Airway epithelial cell (primary cell): ENCODE data around the gene SH3RF3. TPM values are rescaled to one million over a fixed set of nuclear protein-coding genes. Genes with fewer than 3 reads are reported as not detected.

ENCODE experiments used
- total RNA-seq: library from RNA; depleted of rRNA; stranded (reverse); fragments of >200 nt; gene quantifications from 2 replicates; pipeline ENCODE4 v1.2.3, GENCODE V29; 2015

The SH3RF3 gene
- total RNA-seq: 0.78 and 1.1 TPM in 2 replicates

GRCh38 chr2:109128616-109129355 lies at the start of gene SH3RF3:
Gene SH3RF3 (plus strand): TSS chr2:109129205.

Other genes starting within 250 kb of the SH3RF3 start
- gene EDAR, start 140.0 kb upstream of the SH3RF3 start, total RNA-seq: 0.42 TPM in 2 replicates